MM.1S (cell line): ENCODE results near the gene PRKCA.
A peak's percentile ranks its signal among the peaks of the same experiment; 100 is the strongest.

Experiments
- EZH2phosphoT487 ChIP-seq: fragments of 300-600 bp; sonication (generic); IDR thresholded peaks from 2 replicates; pipeline ENCODE4 v1.6.1; 2018; ENCODE audit warnings: antibody characterized with exemption, low read length
- TF ChIP-seq, protein P1 (sequence below): fragments of 300-600 bp; sonication (generic); IDR thresholded peaks from 2 replicates; pipeline ENCODE4 v1.5.1; 2016; ENCODE audit warnings: antibody characterized with exemption, low read length, mixed read lengths

DNA sequence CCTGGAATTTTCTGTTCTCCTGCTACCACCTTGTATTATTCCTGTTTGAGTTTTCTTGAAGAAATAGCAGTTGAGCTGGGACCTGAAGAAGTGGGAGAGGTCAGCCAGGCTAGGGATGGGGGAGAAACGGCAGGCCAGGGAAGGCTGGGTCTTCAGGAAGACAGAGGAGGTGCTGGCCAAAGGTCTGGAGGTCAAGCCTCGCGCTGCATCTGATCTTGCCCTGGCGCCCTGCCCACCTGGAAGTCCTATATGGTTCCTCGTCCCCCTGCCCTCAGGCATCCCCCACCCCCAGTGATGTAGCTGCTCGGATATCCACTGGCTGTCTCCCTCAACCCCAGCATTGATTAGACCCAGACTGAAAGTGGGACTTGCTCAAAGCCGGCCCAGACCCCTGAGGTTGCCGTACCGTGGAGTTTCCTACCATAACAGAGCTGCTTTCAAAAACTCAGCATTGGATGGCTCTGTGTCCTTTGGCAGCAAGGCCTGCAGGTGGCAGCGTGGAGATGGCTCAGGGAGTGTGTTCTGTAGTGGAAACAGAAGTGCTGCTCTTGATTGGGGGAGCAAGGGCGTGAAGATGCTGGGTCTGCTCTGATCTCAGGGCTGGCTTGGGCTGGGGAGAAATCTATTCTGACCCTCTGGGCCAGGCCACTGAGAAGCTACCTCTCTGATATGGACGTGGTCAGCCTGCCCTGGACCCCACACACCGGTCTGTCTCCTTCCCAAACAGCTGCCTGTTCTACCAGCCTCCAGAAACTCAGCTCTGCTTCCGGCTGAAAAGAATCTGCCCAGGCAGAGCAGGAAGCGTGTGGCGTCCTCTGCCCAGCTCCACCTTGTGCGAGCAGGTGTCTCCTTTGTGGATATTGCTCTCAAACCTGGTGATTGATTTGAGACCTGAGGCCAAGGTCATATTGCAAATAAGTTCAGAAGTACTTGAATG, 425.5 kb downstream of the PRKCA start:
- TF ChIP-seq, protein P1, sequence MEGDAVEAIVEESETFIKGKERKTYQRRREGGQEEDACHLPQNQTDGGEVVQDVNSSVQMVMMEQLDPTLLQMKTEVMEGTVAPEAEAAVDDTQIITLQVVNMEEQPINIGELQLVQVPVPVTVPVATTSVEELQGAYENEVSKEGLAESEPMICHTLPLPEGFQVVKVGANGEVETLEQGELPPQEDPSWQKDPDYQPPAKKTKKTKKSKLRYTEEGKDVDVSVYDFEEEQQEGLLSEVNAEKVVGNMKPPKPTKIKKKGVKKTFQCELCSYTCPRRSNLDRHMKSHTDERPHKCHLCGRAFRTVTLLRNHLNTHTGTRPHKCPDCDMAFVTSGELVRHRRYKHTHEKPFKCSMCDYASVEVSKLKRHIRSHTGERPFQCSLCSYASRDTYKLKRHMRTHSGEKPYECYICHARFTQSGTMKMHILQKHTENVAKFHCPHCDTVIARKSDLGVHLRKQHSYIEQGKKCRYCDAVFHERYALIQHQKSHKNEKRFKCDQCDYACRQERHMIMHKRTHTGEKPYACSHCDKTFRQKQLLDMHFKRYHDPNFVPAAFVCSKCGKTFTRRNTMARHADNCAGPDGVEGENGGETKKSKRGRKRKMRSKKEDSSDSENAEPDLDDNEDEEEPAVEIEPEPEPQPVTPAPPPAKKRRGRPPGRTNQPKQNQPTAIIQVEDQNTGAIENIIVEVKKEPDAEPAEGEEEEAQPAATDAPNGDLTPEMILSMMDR: peak; percentile 53
- TF ChIP-seq EZH2phosphoT487: no peak
